ENCODE results near the gene MAGI2. TPM values are rescaled to one million over a fixed set of nuclear protein-coding genes. Genes with fewer than 3 reads are reported as not detected.

The MAGI2 gene
- total RNA-seq, 1 experiment from 2014 or later: 0.34 TPM

GRCh38 chr7:78530351-78530750 is 923.1 kb downstream of the MAGI2 start:
- Histone ChIP-seq H3K27me3 (replicated peaks; ENCODE audit: insufficient read depth, low read depth, low read length, poor library complexity) (no peaks in the 10 kb centered on the region), H3K9me3 (ENCODE audit: low read depth, low read length, poor library complexity, severe bottlenecking) (no peaks in the 10 kb centered on the region), H3K4me1 (ENCODE audit: insufficient read depth, low read length, poor library complexity, severe bottlenecking) (no peaks in the 10 kb centered on the region), H3K36me3 (ENCODE audit: insufficient read depth, low read length, poor library complexity, severe bottlenecking) (no peaks in the 10 kb centered on the region), H3K27ac (ENCODE audit: low read depth, low read length, poor library complexity, severe bottlenecking) (no peak overlapping the region), H3K4me3 (ENCODE audit: low read depth, low read length, poor library complexity, severe bottlenecking) (no peak overlapping the region)
- intact Hi-C loops (cut with micrococcal nuclease; ENCODE audit: unreplicated experiment): no loop called here
- ChIA-PET CTCF (no interaction called here), POLR2A (ENCODE audit: low non-redundant PET) (no interaction called here)
- DNase-seq (ENCODE audit: low spot score): peak; percentile 61
- no TSS peak for BruUV-seq (replicated peaks)
- TF ChIP-seq EZH2 (IDR thresholded peaks at IDR 0.05; ENCODE audit: borderline replicate concordance, low read depth, low read length, poor library complexity, severe bottlenecking) (no peak), CTCF (conservative IDR thresholded peaks at IDR 0.05; ENCODE audit: low read depth, low read length) (no peak)

- no peaks in the 10 kb centered on the region for H3K9me3 ChIP-seq (ENCODE audit: low read depth, low read length, poor library complexity, severe bottlenecking)
- no TSS peak for BruUV-seq (replicated peaks)
- H3K36me3 ChIP-seq (ENCODE audit: insufficient read depth, low read length, poor library complexity, severe bottlenecking): no peaks in the 10 kb centered on the region
- no peaks in the 10 kb centered on the region for H3K4me1 ChIP-seq (ENCODE audit: insufficient read depth, low read length, poor library complexity, severe bottlenecking)
- ChIA-PET POLR2A (ENCODE audit: low non-redundant PET) (no interaction called here), CTCF (no interaction called here)
- TF ChIP-seq EZH2 (IDR thresholded peaks at IDR 0.05; ENCODE audit: borderline replicate concordance, low read depth, low read length, poor library complexity, severe bottlenecking): no peak
- no peak for TF ChIP-seq CTCF (conservative IDR thresholded peaks at IDR 0.05; ENCODE audit: low read depth, low read length)
- DNase-seq (ENCODE audit: low spot score): no peak
- no peaks in the 10 kb centered on the region for H3K27me3 ChIP-seq (replicated peaks; ENCODE audit: insufficient read depth, low read depth, low read length, poor library complexity)
- no peak overlapping the region for H3K4me3 ChIP-seq (ENCODE audit: low read depth, low read length, poor library complexity, severe bottlenecking)
- intact Hi-C loops (cut with micrococcal nuclease; ENCODE audit: unreplicated experiment): no loop called here
- no peak overlapping the region for H3K27ac ChIP-seq (ENCODE audit: low read depth, low read length, poor library complexity, severe bottlenecking)
Measured at GRCh38 chr7:78529392-78529791, 924.1 kb downstream of the MAGI2 start.

- peak; percentile 61 for DNase-seq (ENCODE audit: low spot score)
- intact Hi-C loops (cut with micrococcal nuclease; ENCODE audit: unreplicated experiment): no loop called here
- H3K27me3 ChIP-seq (replicated peaks; ENCODE audit: insufficient read depth, low read depth, low read length, poor library complexity): no peaks in the 10 kb centered on the region
- H3K27ac ChIP-seq (ENCODE audit: low read depth, low read length, poor library complexity, severe bottlenecking): no peak overlapping the region
- no peaks in the 10 kb centered on the region for H3K4me1 ChIP-seq (ENCODE audit: insufficient read depth, low read length, poor library complexity, severe bottlenecking)
- TF ChIP-seq CTCF (conservative IDR thresholded peaks at IDR 0.05; ENCODE audit: low read depth, low read length) (no peak), EZH2 (IDR thresholded peaks at IDR 0.05; ENCODE audit: borderline replicate concordance, low read depth, low read length, poor library complexity, severe bottlenecking) (no peak)
- H3K36me3 ChIP-seq (ENCODE audit: insufficient read depth, low read length, poor library complexity, severe bottlenecking): no peaks in the 10 kb centered on the region
- BruUV-seq (replicated peaks): no TSS peak
- H3K4me3 ChIP-seq (ENCODE audit: low read depth, low read length, poor library complexity, severe bottlenecking): no peak overlapping the region
- ChIA-PET POLR2A (ENCODE audit: low non-redundant PET) (no interaction called here), CTCF (no interaction called here)
- no peaks in the 10 kb centered on the region for H3K9me3 ChIP-seq (ENCODE audit: low read depth, low read length, poor library complexity, severe bottlenecking)
Measured at GRCh38 chr7:78528964-78529363, 924.5 kb downstream of the MAGI2 start.

All from A673 (cell line).